Stimulated activated CD4-positive, alpha-beta T cell treated with anti-CD3 and anti-CD28 coated beads, Interleukin-4, amount 100 ng/mL, for 1 hour (primary cell): ENCODE data around the gene PTPN13.

Experiments used
- DNase-seq: peaks from one replicate; pipeline ENCODE4 v3.0.0-alpha.2; 2020

Gene PTPN13

GRCh38 chr4:86831262-86832130 lies 237.4 kb downstream of the PTPN13 start:
- DNase-seq = no peak

- no peak for DNase-seq
Observed at GRCh38 chr4:86833615-86834014, 239.5 kb downstream of the PTPN13 start.

DNA sequence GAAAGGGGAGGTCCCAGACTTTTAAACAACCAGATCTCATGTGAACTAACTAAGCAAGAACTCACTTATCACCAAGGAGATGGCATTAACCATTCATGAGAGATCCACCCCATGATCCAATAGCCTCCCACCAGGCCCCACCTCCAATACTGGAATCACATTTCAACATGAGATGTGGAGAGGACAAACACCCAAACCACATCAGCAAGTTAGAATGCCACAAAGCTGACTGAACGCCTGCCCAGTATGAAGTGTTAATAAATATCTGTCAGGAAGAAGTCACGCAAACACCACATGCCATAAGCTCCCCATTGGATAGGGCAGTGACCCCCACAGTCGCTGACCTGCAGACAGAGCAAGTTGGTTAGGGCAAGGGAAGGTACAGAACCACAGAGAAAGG lies 240.8 kb downstream of the PTPN13 start:
- DNase-seq = no peak

DNA sequence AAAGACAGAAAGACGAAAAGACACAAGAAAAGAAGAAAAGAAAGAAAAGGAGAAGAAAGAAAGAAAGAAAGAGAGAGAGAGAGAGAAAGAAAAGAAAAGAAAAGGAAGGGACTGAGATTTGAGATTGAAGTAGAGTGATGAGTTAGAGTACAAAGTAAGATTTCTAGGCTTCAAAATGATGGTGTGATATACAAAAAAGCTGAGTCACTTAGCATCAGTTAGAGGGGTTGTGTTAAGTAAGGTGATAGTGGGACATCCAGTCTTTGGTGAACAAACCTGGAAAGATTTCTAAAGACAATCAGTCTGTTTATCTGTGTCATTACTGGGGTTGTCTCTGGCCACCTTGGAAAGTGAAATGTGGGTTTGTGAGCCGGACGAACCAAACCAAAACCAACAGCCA lies 241.6 kb downstream of the PTPN13 start:
- DNase-seq = no peak

DNA sequence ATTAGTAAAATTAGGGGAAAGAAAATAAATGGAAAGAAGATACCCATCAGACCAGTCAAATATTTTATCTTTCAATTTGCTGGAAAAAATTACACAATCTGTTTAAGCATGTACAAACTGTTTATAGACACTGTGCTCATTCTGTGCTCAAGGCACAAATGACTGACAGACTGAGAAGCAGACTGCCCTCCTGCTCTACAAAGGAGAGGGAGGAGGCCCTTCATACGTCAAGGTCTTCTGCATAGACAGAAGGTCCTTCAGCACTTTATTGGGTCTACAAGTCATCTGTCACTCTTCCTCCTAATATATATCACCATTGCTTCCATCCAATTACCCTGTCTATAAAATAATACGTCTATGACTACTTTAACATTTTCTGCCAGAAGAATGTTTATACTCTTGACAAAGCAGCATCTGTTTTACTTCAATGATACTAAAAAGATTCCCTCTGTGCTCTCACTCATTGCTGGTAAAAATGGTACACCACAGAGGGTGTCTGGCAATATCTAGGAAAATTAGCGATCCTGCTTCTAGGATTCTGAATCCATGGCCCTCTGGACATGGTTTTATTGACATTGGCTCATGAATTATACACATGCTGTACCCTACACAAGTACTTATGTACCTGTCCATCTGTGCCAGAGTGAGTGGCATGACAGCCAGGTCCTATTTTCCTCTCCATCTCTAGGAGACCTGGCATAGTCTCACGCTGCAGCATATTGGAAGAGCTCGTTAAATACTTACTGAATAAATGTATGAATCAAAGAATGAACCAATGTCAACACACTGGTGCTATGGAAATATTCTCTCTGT lies 243.8 kb downstream of the PTPN13 start:
- no peak for DNase-seq

GRCh38 chr4:86840858-86841257 lies 246.7 kb downstream of the PTPN13 start:
- no peak for DNase-seq

GRCh38 chr4:86841309-86841708 lies 247.2 kb downstream of the PTPN13 start:
- no peak for DNase-seq

DNA sequence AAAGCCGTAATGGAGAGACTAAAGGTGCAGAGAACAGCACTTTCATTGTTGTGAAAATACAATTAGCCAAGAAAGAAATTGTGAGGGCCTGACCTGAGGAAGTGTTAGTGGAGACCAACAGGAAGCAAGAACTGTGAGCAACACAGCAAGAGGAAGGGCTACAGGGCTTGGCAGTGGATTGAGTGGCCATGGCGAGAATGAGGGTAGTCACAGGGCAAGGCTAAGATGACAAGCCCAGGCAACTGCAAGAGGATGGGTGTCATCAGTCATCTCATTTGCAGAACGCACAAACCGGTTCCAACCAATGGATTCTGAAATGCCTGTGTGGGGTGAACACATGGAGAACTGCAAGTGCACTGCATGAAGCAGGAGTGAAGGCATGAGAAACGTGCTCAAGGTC lies 251.5 kb downstream of the PTPN13 start:
- DNase-seq = no peak

DNA sequence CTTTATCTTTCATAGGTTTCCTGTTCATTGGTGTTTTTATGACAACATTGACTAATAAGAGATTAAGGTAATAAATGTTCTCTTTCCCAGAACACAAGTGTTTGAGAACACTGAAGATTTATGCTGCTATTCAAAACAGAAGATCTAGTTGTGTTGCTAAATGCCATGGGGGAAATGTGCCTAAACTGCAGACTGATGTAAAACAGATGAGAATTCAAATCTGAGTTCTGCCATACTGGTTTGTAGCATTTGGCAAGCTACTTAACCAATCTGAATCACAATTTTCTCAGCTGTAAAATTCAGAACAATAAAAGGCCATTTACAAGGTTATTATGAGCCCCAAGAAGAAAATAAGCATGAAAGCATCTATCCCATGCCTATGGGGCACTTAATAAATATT lies 252.8 kb downstream of the PTPN13 start:
- no peak for DNase-seq

DNA sequence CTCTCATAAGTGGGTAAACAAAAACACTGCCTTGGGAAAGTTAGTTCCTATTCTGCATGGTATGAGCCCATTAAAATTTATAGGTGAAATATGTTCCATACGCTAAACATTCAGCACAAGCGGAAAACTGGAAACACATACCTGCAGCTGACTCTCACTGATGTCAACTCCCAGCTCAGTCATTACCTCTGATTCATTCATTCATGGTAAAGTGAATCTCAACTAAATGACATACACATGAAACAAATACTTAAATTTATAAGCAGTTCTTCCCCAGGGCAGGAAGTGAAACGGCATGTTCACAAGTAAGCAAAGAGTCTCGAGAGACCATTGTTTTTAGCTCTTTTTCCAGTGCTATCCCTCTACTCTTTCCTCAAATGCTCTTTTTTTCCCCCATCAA lies 253.5 kb downstream of the PTPN13 start:
- no peak for DNase-seq

DNA sequence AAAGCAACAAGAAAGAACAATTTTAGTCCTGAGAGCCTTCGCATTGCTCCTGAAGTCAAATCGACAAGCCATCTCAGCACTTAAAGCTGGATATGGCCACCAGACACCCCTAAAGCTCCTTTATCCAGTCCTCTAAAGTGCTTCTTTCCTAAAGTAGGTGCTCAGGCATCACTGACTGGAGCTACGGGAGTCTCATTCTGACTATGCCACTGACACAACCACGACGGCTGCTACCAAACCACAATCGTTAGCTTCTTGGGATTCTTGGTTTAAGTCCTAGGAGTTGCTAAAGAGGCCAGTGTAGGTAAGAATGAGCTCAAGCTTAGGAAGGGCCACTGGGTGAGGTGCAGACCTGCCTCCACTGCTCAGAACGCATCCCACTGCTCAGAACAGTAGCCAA lies 254.0 kb downstream of the PTPN13 start:
- DNase-seq = no peak

GRCh38 chr4:86848732-86849619 lies 254.9 kb downstream of the PTPN13 start, which contains the start of gene SLC10A6:
TSS of gene SLC10A6 (minus strand) at chr4:86849384. CDS start at chr4:86849115, 269 bp downstream.
- no peak for DNase-seq

- no peak for DNase-seq
Observed at GRCh38 chr4:86853209-86853608, 259.1 kb downstream of the PTPN13 start.

GRCh38 chr4:86855572-86855971 lies 261.5 kb downstream of the PTPN13 start:
- DNase-seq = no peak

DNA sequence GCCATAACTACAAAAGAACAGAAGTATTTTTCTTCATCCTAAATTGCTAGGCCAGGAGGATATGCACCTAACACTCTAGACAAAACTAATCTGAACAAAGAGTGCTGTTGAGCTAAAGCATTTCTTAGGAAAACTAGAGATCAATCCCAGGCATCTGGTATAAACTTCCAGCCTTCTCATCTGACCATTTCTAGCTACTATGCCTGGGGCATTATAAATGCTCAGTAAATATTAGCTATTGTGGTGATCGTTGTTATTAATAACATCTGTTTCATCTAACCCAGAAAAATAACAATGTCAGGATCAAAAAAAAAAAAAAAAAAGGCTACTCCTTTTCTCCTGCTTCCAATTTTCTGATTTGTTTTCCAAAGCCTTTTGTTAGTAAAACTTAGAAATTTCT lies 262.8 kb downstream of the PTPN13 start:
- DNase-seq = no peak

DNA sequence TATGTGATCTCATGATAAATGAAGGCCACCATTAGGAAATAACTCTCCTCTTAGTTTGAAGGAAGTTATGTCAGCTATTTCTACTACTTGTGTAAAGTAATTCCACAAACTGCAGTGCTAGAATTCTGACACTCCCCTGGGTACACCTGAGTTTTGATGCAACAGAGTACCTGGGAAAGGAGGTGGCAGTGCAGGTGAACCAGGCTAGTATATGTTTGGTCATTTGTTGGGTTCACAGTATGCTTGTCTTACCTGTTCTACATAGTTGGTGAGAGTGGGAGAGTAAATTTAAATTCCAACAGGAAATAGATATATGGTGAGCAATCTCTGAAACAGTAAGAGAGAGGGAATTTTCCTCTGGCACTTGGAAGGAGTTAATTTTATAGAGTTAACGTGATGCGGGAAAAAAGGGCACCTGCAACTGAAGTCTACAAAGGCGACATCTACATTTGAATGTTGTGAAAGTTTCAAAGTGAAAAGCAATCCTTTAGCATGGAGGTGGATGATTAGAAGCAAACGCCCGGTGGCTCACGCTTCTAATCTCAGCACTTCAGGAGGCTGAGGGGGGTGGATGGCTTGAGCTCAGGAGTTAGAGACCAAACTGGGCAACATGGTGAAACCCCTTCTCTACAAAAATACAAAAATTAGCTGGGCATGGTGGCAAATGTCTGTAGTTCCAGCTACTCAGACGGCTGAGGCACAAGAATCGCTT lies 263.4 kb downstream of the PTPN13 start:
- DNase-seq = no peak
